ENCODE measurements around the gene DENND10.

Gene DENND10

DNA sequence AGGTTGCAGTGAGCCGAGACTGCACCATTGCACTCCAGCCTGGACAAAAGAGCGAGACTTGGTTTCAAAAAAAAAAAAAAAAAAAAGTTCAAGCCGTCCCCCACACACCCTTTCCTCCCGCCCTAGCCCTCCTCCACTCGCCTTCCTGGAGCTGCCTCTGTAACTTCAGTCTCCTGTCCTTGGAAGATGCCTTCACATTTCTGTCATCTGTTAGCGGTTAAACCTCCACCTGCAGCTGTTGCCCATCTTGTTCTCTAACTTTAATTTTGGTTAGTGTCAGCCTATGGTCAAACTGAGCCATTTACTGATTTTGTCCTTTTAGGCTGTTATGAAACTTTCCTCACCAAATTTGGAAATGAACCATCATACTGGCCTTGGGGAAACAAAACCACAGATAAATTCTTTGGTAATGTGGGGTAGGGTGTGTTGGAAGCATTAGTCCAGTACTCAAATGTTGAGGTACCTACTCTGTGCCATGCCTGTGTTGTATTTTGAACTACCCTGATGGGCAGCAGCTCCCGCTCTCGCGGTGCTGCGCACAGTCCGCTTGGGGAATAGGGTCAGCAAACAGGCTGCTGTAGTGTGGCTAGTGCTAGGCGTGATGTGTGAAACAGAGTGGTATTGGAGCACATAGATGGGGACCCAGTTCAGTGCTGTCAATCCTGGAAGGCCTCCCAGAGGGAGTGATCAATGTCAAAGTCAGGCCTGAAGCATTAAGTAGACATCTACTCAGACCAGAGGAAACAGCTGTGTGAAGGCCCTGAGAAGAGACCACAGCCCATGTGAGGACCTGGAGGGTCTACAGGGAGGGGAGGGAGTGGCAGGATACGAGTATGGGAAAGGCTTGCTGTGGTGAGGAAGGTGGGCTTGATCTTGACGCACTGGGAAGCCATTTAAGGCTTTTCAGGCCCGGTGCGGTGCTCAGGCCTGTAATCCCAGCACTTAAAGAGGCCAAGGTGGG lies 34.7 kb downstream of the DENND10 start:
- Histone ChIP-seq H3K27me3 (replicated peaks; ENCODE audit: insufficient read depth, low read length) (no peaks in the 10 kb centered on the region), H3K9ac (ENCODE audit: low read length) (no peak overlapping the region), H3K9me2 (replicated peaks; ENCODE audit: insufficient read depth, low read length) (no peaks in the 10 kb centered on the region), H3K27ac (ENCODE audit: low read length) (no peak overlapping the region), H3K4me3 (ENCODE audit: low read length) (no peak overlapping the region), H3K79me2 (ENCODE audit: low read length) (no peaks in the 10 kb centered on the region), H3K36me3 (replicated peaks; ENCODE audit: insufficient read depth, low read length) (no peaks in the 10 kb centered on the region; the same call in 1 of the 2 replicates), H3K4me2 (ENCODE audit: low read depth, low read length) (no peak overlapping the region), H3K4me1 (ENCODE audit: low read length) (no peaks in the 10 kb centered on the region), H3F3A (ENCODE audit: insufficient read depth, low read length) (no peaks in the 10 kb centered on the region), H2AFZ (ENCODE audit: low read length) (no peak overlapping the region), H4K20me1 (ENCODE audit: insufficient read depth, low read length) (no peaks in the 10 kb centered on the region), H3K9me3 (replicated peaks; ENCODE audit: insufficient read depth, low read length) (no peaks in the 10 kb centered on the region)
- TF ChIP-seq EZH2phosphoT487 (IDR thresholded peaks at IDR 0.05; ENCODE audit: low read length) (no peak), EZH2 (optimal IDR thresholded peaks at IDR 0.05; ENCODE audit: low read depth, low read length) (no peak)
- TF ChIP-seq, protein P1, sequence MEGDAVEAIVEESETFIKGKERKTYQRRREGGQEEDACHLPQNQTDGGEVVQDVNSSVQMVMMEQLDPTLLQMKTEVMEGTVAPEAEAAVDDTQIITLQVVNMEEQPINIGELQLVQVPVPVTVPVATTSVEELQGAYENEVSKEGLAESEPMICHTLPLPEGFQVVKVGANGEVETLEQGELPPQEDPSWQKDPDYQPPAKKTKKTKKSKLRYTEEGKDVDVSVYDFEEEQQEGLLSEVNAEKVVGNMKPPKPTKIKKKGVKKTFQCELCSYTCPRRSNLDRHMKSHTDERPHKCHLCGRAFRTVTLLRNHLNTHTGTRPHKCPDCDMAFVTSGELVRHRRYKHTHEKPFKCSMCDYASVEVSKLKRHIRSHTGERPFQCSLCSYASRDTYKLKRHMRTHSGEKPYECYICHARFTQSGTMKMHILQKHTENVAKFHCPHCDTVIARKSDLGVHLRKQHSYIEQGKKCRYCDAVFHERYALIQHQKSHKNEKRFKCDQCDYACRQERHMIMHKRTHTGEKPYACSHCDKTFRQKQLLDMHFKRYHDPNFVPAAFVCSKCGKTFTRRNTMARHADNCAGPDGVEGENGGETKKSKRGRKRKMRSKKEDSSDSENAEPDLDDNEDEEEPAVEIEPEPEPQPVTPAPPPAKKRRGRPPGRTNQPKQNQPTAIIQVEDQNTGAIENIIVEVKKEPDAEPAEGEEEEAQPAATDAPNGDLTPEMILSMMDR (IDR thresholded peaks at IDR 0.05; ENCODE audit: low read length): no peak
- DNase-seq: no peak

DNA sequence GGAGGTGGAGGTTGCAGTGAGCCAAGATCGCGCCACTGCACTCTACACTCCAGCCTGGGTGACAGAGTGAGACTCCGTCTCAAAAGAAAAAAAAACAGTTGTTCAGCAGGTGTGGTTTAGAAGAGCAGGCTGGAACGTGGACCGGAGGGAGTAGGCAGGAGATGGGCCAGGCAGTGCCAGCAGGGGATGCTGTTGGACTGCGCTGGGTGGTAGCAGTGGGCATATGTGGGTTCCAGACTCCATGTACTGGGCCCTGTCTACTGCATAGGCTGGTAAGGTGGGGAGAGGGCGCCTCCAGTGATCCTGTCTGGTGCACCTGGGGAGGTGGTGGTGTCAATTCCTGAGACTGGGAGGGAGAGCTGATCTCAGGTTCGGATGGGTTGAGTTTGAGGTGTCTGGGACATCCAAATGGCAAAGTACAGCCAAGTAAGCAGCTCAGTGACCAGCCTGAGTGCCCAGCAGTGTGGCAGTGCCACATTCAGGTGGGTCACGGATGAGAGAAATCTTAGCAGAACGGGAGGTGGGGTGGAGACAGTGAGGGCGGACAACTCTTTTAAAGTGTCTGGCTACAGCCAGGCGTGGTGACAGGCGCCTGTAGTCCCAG lies 35.7 kb downstream of the DENND10 start:
- H3K27ac ChIP-seq (ENCODE audit: low read length): no peak overlapping the region
- H3K4me2 ChIP-seq (ENCODE audit: low read depth, low read length): no peak overlapping the region
- no peak for DNase-seq

DNA sequence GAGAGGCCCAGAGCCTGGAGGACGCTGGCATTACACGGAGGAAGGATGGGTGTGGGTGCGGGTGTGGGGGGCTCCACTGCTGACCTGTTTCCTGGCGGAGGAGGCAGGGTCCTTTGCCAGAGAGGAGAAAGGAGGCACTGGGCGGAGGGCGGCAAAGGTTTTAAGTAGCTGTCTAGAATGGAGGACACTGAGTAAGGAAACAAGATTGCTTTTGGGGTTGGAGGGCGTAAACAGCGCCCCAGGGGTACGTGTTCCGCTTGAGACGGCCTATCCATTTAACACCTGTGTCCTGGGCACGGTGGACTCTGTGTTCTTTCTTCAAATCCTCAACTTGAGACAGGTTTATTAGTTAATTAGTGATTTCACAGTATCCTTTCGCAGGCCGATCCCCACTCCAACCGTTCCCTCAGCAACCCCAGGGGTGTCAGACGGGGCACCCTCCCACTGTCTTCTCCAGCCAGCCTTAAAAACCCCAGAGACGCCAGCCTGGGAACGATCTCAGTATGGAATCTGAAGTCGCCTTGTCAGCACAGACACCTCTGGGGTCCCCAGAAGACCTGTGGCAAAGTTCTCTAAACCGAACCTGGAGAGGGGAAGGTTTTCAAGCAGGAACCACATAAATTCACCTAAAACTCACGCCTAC lies 36.8 kb downstream of the DENND10 start:
- Histone ChIP-seq H3F3A (ENCODE audit: insufficient read depth, low read length) (no peaks in the 10 kb centered on the region), H3K4me2 (ENCODE audit: low read depth, low read length) (no peak overlapping the region), H3K9me2 (replicated peaks; ENCODE audit: insufficient read depth, low read length) (no peaks in the 10 kb centered on the region), H3K79me2 (ENCODE audit: low read length) (no peaks in the 10 kb centered on the region), H3K27me3 (replicated peaks; ENCODE audit: insufficient read depth, low read length) (no peaks in the 10 kb centered on the region), H4K20me1 (ENCODE audit: insufficient read depth, low read length) (no peaks in the 10 kb centered on the region), H3K4me1 (ENCODE audit: low read length) (no peaks in the 10 kb centered on the region), H3K4me3 (ENCODE audit: low read length) (no peak overlapping the region), H3K9me3 (replicated peaks; ENCODE audit: insufficient read depth, low read length) (no peaks in the 10 kb centered on the region), H2AFZ (ENCODE audit: low read length) (no peak overlapping the region), H3K27ac (ENCODE audit: low read length) (no peak overlapping the region), H3K36me3 (replicated peaks; ENCODE audit: insufficient read depth, low read length) (no peaks in the 10 kb centered on the region), H3K9ac (ENCODE audit: low read length) (no peak overlapping the region)
- DNase-seq: no peak
- TF ChIP-seq, protein P1 (IDR thresholded peaks at IDR 0.05; ENCODE audit: low read length): no peak
- TF ChIP-seq EZH2 (optimal IDR thresholded peaks at IDR 0.05; ENCODE audit: low read depth, low read length) (no peak), EZH2phosphoT487 (IDR thresholded peaks at IDR 0.05; ENCODE audit: low read length) (no peak)

More for the DNA sequence above, 35.7 kb downstream of the DENND10 start:
- H3K9me3 ChIP-seq (replicated peaks; ENCODE audit: insufficient read depth, low read length): no peaks in the 10 kb centered on the region
- TF ChIP-seq EZH2 (optimal IDR thresholded peaks at IDR 0.05; ENCODE audit: low read depth, low read length): no peak
- TF ChIP-seq, protein P1 (IDR thresholded peaks at IDR 0.05; ENCODE audit: low read length): peak; percentile 35
- no peaks in the 10 kb centered on the region for H3K9me2 ChIP-seq (replicated peaks; ENCODE audit: insufficient read depth, low read length)
- no peak overlapping the region for H3K4me3 ChIP-seq (ENCODE audit: low read length)
- H3K79me2 ChIP-seq (ENCODE audit: low read length): no peaks in the 10 kb centered on the region
- H3K4me1 ChIP-seq (ENCODE audit: low read length): no peaks in the 10 kb centered on the region
- H3K27me3 ChIP-seq (replicated peaks; ENCODE audit: insufficient read depth, low read length): no peaks in the 10 kb centered on the region
- no peaks in the 10 kb centered on the region for H4K20me1 ChIP-seq (ENCODE audit: insufficient read depth, low read length)
- no peak overlapping the region for H2AFZ ChIP-seq (ENCODE audit: low read length)
- no peaks in the 10 kb centered on the region for H3F3A ChIP-seq (ENCODE audit: insufficient read depth, low read length)
- H3K36me3 ChIP-seq (replicated peaks; ENCODE audit: insufficient read depth, low read length): no peaks in the 10 kb centered on the region
- no peak overlapping the region for H3K9ac ChIP-seq (ENCODE audit: low read length)
